KG1 (cell line): ENCODE data around the gene NFYC.

ENCODE experiments used
- DNase-seq: peaks from one replicate; lab custom pipeline; 2025; lab: John Stamatoyannopoulos, UW

Gene NFYC

GRCh38 chr1:40691538-40692428 lies at the start of gene NFYC:
Gene NFYC, plus strand, starts transcription at chr1:40691704. Its CDS starts 47,140 bp downstream, at chr1:40738844.
- DNase-seq: peak; percentile 99

GRCh38 chr1:40645118-40645680 lies 46.3 kb upstream of the NFYC start:
- DNase-seq: no peak

- no peak for DNase-seq
Measured at GRCh38 chr1:40646315-40646714, 45.2 kb upstream of the NFYC start.

- no peak for DNase-seq
Measured at GRCh38 chr1:40648200-40648599, 43.3 kb upstream of the NFYC start.

- DNase-seq: no peak
Measured at GRCh38 chr1:40648928-40649591, 42.4 kb upstream of the NFYC start.

- no peak for DNase-seq
Measured at GRCh38 chr1:40649592-40649930, 41.9 kb upstream of the NFYC start.

- DNase-seq: no peak
Measured at GRCh38 chr1:40650075-40650474, 41.4 kb upstream of the NFYC start.

GRCh38 chr1:40651138-40651857 lies 40.2 kb upstream of the NFYC start:
- no peak for DNase-seq

- no peak for DNase-seq
Measured at GRCh38 chr1:40652468-40652867, 39.0 kb upstream of the NFYC start.

- DNase-seq: no peak
Measured at GRCh38 chr1:40652979-40653378, 38.5 kb upstream of the NFYC start.

GRCh38 chr1:40653851-40654537 lies 37.5 kb upstream of the NFYC start:
- DNase-seq: no peak

GRCh38 chr1:40657046-40657445 lies 34.5 kb upstream of the NFYC start:
- DNase-seq: no peak

- no peak for DNase-seq
Measured at GRCh38 chr1:40658751-40659648, 32.5 kb upstream of the NFYC start.

GRCh38 chr1:40659649-40659947 lies 31.9 kb upstream of the NFYC start:
- no peak for DNase-seq

GRCh38 chr1:40661678-40662077 lies 29.8 kb upstream of the NFYC start:
- DNase-seq: no peak

GRCh38 chr1:40662151-40662550 lies 29.4 kb upstream of the NFYC start:
- no peak for DNase-seq

GRCh38 chr1:40662864-40663263 lies 28.6 kb upstream of the NFYC start:
- DNase-seq: no peak

- no peak for DNase-seq
Measured at GRCh38 chr1:40663324-40664166, 28.0 kb upstream of the NFYC start.

- DNase-seq: no peak
Measured at GRCh38 chr1:40664167-40664537, 27.4 kb upstream of the NFYC start.

- no peak for DNase-seq
Measured at GRCh38 chr1:40664791-40665190, 26.7 kb upstream of the NFYC start.
